ENCODE measurements around the gene OTUD1.
A peak's percentile ranks its signal among the peaks of the same experiment; 100 is the strongest.

The OTUD1 gene

DNA sequence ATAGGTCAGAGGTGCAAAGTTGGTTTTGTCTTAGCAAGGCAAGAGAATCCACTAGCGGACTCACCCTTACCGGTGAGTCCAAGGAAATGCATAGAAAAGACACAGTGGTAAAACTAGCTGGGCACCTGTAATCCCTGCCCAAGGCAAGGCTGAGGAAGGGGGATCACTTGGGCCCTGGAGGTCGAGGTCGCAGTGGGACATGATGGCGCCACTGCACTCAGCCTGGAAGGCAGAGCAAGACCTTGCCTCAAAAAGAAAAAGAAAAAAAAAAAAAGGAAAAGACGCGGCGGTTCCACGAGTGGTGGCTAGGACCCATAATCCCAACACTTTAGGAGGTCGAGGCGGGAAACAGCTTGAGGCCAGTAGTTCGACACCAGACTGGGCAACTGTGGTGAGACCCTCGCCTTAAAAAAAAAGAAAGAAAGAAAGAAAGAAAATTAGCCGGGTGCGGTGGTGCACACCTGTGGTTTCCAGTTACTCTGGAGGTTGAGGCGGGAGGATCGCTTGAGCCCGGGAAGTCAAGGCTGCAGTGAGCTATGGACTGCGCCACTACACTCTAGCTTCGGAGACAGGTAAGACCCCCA is 820 bp upstream of the OTUD1 start:
- no peaks in the 10 kb centered on the region for H3K36me3 ChIP-seq (ENCODE audit: insufficient read depth)
- no peak overlapping the region for H3K27ac ChIP-seq
- H3K79me2 ChIP-seq (ENCODE audit: insufficient read depth, low read depth): peaks cover 29% of the 10 kb centered on the region
- peak overlapping the region; percentile 80 for H2AFZ ChIP-seq (ENCODE audit: low read depth)
- peaks cover 22% of the 10 kb centered on the region for H3K4me1 ChIP-seq (ENCODE audit: low read depth, poor library complexity, severe bottlenecking)
- H3K27me3 ChIP-seq (ENCODE audit: insufficient read depth, low read depth): no peaks in the 10 kb centered on the region
- H3K4me2 ChIP-seq: peak overlapping the region; percentile 64
- TF ChIP-seq, protein P1, sequence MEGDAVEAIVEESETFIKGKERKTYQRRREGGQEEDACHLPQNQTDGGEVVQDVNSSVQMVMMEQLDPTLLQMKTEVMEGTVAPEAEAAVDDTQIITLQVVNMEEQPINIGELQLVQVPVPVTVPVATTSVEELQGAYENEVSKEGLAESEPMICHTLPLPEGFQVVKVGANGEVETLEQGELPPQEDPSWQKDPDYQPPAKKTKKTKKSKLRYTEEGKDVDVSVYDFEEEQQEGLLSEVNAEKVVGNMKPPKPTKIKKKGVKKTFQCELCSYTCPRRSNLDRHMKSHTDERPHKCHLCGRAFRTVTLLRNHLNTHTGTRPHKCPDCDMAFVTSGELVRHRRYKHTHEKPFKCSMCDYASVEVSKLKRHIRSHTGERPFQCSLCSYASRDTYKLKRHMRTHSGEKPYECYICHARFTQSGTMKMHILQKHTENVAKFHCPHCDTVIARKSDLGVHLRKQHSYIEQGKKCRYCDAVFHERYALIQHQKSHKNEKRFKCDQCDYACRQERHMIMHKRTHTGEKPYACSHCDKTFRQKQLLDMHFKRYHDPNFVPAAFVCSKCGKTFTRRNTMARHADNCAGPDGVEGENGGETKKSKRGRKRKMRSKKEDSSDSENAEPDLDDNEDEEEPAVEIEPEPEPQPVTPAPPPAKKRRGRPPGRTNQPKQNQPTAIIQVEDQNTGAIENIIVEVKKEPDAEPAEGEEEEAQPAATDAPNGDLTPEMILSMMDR (conservative IDR thresholded peaks at IDR 0.05; ENCODE audit: low read depth, low read length): no peak
- no peak overlapping the region for H3K4me3 ChIP-seq (IDR thresholded peaks at IDR 0.05; ENCODE audit: insufficient read depth, low read depth, low read length)
- peak overlapping the region; percentile 41; the same call in 1 of the 2 replicates for H3K9ac ChIP-seq
- no peaks in the 10 kb centered on the region for H4K20me1 ChIP-seq (ENCODE audit: insufficient read depth)

DNA sequence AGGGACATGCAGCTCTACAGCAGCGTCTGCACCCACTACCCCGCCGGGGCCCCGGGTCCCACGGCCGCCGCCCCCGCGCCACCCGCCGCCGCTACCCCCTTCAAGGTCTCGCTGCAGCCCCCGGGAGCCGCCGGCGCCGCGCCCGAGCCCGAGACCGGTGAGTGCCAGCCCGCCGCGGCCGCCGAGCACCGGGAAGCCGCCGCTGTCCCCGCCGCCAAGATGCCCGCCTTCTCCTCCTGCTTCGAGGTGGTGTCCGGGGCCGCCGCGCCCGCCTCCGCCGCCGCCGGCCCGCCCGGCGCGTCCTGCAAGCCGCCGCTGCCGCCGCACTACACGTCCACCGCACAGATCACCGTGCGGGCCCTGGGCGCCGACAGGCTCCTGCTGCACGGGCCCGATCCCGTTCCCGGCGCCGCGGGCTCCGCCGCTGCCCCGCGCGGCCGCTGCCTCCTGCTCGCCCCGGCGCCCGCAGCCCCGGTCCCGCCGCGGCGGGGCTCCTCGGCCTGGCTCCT is 631 bp downstream of the OTUD1 start:
- peaks cover 32% of the 10 kb centered on the region for H3K4me1 ChIP-seq (ENCODE audit: low read depth, poor library complexity, severe bottlenecking)
- peaks cover 43% of the 10 kb centered on the region for H3K79me2 ChIP-seq (ENCODE audit: insufficient read depth, low read depth)
- TF ChIP-seq, protein P1 (conservative IDR thresholded peaks at IDR 0.05; ENCODE audit: low read depth, low read length): no peak
- H3K4me3 ChIP-seq (IDR thresholded peaks at IDR 0.05; ENCODE audit: insufficient read depth, low read depth, low read length): peak overlapping the region; percentile 24
- H3K9ac ChIP-seq: peak overlapping the region; percentile 65
- H3K27me3 ChIP-seq (ENCODE audit: insufficient read depth, low read depth): no peaks in the 10 kb centered on the region
- H3K27ac ChIP-seq: peak overlapping the region; percentile 51
- H2AFZ ChIP-seq (ENCODE audit: low read depth): peak overlapping the region; percentile 46; the same call in 1 of the 2 replicates
- no peak overlapping the region for H3K4me2 ChIP-seq
- no peaks in the 10 kb centered on the region for H4K20me1 ChIP-seq (ENCODE audit: insufficient read depth)
- H3K36me3 ChIP-seq (ENCODE audit: insufficient read depth): no peaks in the 10 kb centered on the region

DNA sequence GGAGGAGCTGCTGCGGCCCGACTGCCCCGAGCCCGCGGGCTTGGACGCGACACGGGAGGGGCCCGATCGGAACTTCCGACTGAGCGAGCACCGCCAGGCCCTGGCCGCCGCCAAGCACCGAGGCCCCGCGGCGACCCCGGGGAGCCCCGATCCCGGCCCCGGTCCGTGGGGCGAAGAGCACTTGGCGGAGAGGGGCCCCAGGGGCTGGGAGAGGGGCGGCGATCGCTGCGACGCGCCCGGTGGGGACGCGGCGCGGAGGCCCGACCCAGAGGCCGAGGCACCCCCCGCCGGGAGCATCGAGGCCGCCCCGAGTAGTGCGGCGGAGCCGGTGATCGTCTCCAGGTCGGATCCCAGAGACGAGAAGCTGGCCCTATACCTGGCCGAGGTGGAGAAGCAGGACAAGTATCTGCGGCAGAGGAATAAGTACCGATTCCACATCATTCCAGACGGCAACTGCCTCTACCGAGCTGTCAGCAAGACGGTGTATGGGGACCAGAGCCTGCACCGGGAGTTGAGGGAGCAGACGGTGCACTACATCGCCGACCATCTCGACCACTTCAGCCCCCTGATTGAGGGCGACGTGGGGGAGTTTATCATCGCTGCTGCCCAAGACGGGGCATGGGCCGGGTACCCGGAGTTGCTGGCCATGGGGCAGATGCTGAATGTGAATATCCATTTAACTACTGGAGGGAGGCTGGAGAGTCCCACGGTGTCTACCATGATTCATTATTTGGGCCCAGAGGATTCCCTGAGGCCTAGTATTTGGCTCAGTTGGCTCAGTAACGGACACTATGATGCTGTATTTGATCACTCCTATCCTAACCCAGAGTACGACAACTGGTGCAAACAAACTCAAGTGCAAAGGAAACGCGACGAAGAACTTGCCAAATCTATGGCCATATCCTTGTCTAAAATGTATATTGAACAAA is 1.4 kb downstream of the OTUD1 start:
- no peaks in the 10 kb centered on the region for H3K36me3 ChIP-seq (ENCODE audit: insufficient read depth)
- no peaks in the 10 kb centered on the region for H4K20me1 ChIP-seq (ENCODE audit: insufficient read depth)
- H2AFZ ChIP-seq (ENCODE audit: low read depth): peak overlapping the region; percentile 28

DNA sequence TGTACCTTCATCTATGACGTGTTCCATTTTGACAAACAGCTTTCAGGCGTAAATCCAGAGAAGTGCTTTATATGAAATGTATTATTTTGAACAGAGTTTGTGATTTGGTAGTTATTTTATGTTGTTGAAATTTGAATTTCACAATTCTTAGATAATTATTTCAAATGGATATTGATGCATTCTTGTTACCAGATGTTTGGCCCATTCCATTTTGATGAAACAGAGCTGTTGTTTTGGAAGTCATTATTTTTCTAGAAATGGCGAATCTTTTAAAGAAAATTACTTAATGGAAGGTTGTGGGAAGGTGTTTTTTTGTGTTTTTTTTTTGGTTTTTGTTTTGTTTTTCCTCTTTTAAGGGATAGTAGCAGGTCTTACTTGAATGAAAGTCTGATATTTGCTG is 2.4 kb downstream of the OTUD1 start:
- Histone ChIP-seq H3K4me3 (IDR thresholded peaks at IDR 0.05; ENCODE audit: insufficient read depth, low read depth, low read length) (no peak overlapping the region), H3K79me2 (ENCODE audit: insufficient read depth, low read depth) (peaks cover 43% of the 10 kb centered on the region), H3K4me2 (peak overlapping the region; percentile 86), H4K20me1 (ENCODE audit: insufficient read depth) (no peaks in the 10 kb centered on the region), H3K9ac (peak overlapping the region; percentile 61; the same call in 1 of the 2 replicates), H3K27ac (peak overlapping the region; percentile 51), H3K4me1 (ENCODE audit: low read depth, poor library complexity, severe bottlenecking) (peaks cover 45% of the 10 kb centered on the region), H3K27me3 (ENCODE audit: insufficient read depth, low read depth) (no peaks in the 10 kb centered on the region), H3K36me3 (ENCODE audit: insufficient read depth) (no peaks in the 10 kb centered on the region), H2AFZ (ENCODE audit: low read depth) (no peak overlapping the region)
- TF ChIP-seq, protein P1 (conservative IDR thresholded peaks at IDR 0.05; ENCODE audit: low read depth, low read length): no peak

More for the DNA sequence above, 1.4 kb downstream of the OTUD1 start:
- Histone ChIP-seq H3K79me2 (ENCODE audit: insufficient read depth, low read depth) (peaks cover 43% of the 10 kb centered on the region), H3K9ac (peak overlapping the region; percentile 61), H3K27me3 (ENCODE audit: insufficient read depth, low read depth) (no peaks in the 10 kb centered on the region), H3K4me3 (IDR thresholded peaks at IDR 0.05; ENCODE audit: insufficient read depth, low read depth, low read length) (peak overlapping the region; percentile 24), H3K4me2 (peak overlapping the region; percentile 86), H3K4me1 (ENCODE audit: low read depth, poor library complexity, severe bottlenecking) (peaks cover 37% of the 10 kb centered on the region), H3K27ac (peak overlapping the region; percentile 51)
- TF ChIP-seq, protein P1 (conservative IDR thresholded peaks at IDR 0.05; ENCODE audit: low read depth, low read length): no peak

Measured in KMS-11 (cell line).